Measurements from ENCODE around the gene KRT15. TPM values are rescaled to one million over a fixed set of nuclear protein-coding genes. Genes with fewer than 3 reads are reported as not detected.

The KRT15 gene
- total and polyA plus RNA-seq, 4 donors = 0.14 TPM; not detected in 3

DNA sequence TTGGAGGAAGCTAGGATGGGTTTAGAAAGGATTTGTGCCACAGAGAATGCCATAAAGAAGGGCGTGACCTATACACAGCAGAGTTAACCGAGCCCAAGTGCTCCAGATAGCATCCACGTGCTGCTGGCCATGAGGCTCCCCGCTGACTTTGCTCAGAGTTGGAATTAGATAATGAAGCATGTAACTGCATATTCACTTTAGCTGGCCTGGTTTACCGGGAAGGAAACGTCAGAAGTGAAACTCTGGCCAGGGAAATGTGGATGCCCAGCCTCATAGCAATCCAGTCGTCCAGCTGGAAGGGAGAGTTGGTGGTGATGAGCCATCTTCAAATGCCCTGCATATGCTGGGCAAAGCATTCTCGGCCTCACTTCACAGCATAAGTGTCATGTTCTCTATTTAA, 43.8 kb downstream of the KRT15 start:
- TF ChIP-seq, protein P1, sequence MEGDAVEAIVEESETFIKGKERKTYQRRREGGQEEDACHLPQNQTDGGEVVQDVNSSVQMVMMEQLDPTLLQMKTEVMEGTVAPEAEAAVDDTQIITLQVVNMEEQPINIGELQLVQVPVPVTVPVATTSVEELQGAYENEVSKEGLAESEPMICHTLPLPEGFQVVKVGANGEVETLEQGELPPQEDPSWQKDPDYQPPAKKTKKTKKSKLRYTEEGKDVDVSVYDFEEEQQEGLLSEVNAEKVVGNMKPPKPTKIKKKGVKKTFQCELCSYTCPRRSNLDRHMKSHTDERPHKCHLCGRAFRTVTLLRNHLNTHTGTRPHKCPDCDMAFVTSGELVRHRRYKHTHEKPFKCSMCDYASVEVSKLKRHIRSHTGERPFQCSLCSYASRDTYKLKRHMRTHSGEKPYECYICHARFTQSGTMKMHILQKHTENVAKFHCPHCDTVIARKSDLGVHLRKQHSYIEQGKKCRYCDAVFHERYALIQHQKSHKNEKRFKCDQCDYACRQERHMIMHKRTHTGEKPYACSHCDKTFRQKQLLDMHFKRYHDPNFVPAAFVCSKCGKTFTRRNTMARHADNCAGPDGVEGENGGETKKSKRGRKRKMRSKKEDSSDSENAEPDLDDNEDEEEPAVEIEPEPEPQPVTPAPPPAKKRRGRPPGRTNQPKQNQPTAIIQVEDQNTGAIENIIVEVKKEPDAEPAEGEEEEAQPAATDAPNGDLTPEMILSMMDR (IDR thresholded peaks at IDR 0.05; ENCODE audit: low read depth, low read length, missing input control) = no peak
- TF ChIP-seq TAF1 (conservative IDR thresholded peaks at IDR 0.05) = no peak
- TF ChIP-seq MAX (IDR thresholded peaks at IDR 0.05) = no peak
- no peak for TF ChIP-seq FOXA2 (IDR thresholded peaks at IDR 0.05)
- TF ChIP-seq RXRA (IDR thresholded peaks at IDR 0.05) = no peak
- no peak for TF ChIP-seq HNF4G (IDR thresholded peaks at IDR 0.05)
- TF ChIP-seq GABPA (IDR thresholded peaks at IDR 0.05 in 1 of 2, conservative IDR thresholded peaks at IDR 0.05 in 1 of 2) = no peak
- no peak for TF ChIP-seq EGR1 (IDR thresholded peaks at IDR 0.05; ENCODE audit: low read depth in 2 of 2)
- TF ChIP-seq ATF3 (IDR thresholded peaks at IDR 0.05) = no peak
- TF ChIP-seq RAD21 (IDR thresholded peaks at IDR 0.05) = no peak
- TF ChIP-seq FOXA1 (IDR thresholded peaks at IDR 0.05) = no peak
- TF ChIP-seq JUND (IDR thresholded peaks at IDR 0.05) = no peak
- no peak for TF ChIP-seq REST (IDR thresholded peaks at IDR 0.05)
- no peaks in the 10 kb centered on the region for H3K27me3 ChIP-seq (ENCODE audit: control insufficient read depth in 4 of 4, insufficient read depth in 4 of 4, low read length in 3 of 4)
- no peaks in the 10 kb centered on the region for H3K36me3 ChIP-seq (ENCODE audit: control insufficient read depth in 4 of 4, insufficient read depth in 3 of 4, low read depth in 1 of 4, low read length in 3 of 4)
- H3K4me1 ChIP-seq (ENCODE audit: control insufficient read depth in 4 of 4, insufficient read depth in 4 of 4, low read length in 3 of 4) = no peaks in the 10 kb centered on the region
- no peak overlapping the region for H3K9ac ChIP-seq (ENCODE audit: low read depth in 1 of 2, low read length in 2 of 2)
- 63% methylated on average over 8 of the region's 8 CpGs for WGBS
- no peak overlapping the region for H3K4me3 ChIP-seq (ENCODE audit: low read depth in 1 of 3, low read length in 3 of 3)
- no peak for DNase-seq (ENCODE audit: low spot score)
- H3K9me3 ChIP-seq (ENCODE audit: control insufficient read depth in 4 of 4, low read length in 3 of 4) = peaks cover 0 to 4% (median 0%) of the 10 kb centered on the region in 4 donors
- H3K27ac ChIP-seq (ENCODE audit: low read depth in 1 of 2, low read length in 2 of 2) = no peak overlapping the region

GRCh38 chr17:41468346-41468745, 50.3 kb downstream of the KRT15 start:
- H3K4me3 ChIP-seq (ENCODE audit: low read depth in 1 of 3, low read length in 3 of 3) = no peak overlapping the region
- no peak for TF ChIP-seq FOXA1 (IDR thresholded peaks at IDR 0.05)
- TF ChIP-seq ZBTB33 (IDR thresholded peaks at IDR 0.05) = no peak
- no peak for TF ChIP-seq MAX (IDR thresholded peaks at IDR 0.05)
- TF ChIP-seq RAD21 (IDR thresholded peaks at IDR 0.05) = no peak
- TF ChIP-seq YY1 (IDR thresholded peaks at IDR 0.05) = no peak
- no peak for TF ChIP-seq RXRA (IDR thresholded peaks at IDR 0.05)
- TF ChIP-seq JUND (IDR thresholded peaks at IDR 0.05) = no peak
- no peak for TF ChIP-seq FOXA2 (IDR thresholded peaks at IDR 0.05)
- no peak for TF ChIP-seq ATF3 (IDR thresholded peaks at IDR 0.05)
- TF ChIP-seq GABPA (IDR thresholded peaks at IDR 0.05 in 1 of 2, conservative IDR thresholded peaks at IDR 0.05 in 1 of 2) = no peak
- no peak for TF ChIP-seq HNF4G (IDR thresholded peaks at IDR 0.05)
- no peak for TF ChIP-seq NR2F2 (IDR thresholded peaks at IDR 0.05)
- peaks cover 0 to 4% (median 0%) of the 10 kb centered on the region in 4 donors for H3K9me3 ChIP-seq (ENCODE audit: control insufficient read depth in 4 of 4, low read length in 3 of 4)
- H3K27me3 ChIP-seq (ENCODE audit: control insufficient read depth in 4 of 4, insufficient read depth in 4 of 4, low read length in 3 of 4) = no peaks in the 10 kb centered on the region
- no peaks in the 10 kb centered on the region for H3K36me3 ChIP-seq (ENCODE audit: control insufficient read depth in 4 of 4, insufficient read depth in 3 of 4, low read depth in 1 of 4, low read length in 3 of 4)
- no peak for DNase-seq (ENCODE audit: low spot score)
- H3K9ac ChIP-seq (ENCODE audit: low read depth in 1 of 2, low read length in 2 of 2) = no peak overlapping the region
- no peaks in the 10 kb centered on the region for H3K4me1 ChIP-seq (ENCODE audit: control insufficient read depth in 4 of 4, insufficient read depth in 4 of 4, low read length in 3 of 4)
- H3K27ac ChIP-seq (ENCODE audit: low read depth in 1 of 2, low read length in 2 of 2) = no peak overlapping the region
